ENCODE results near the gene APOBEC3C. TPM values are rescaled to one million over a fixed set of nuclear protein-coding genes. Genes with fewer than 3 reads are reported as not detected.
"Not testable (repeated sequence)": the region's sequence is repeated elsewhere in the genome, so short reads cannot be mapped to it uniquely, and the experiment has no call there.

APOBEC3C gene
- total RNA-seq, 2 donors from 2014 or later, result 2.6 to 6.7 TPM

GRCh38 chr22:39063904-39064303 is 49.8 kb downstream of the APOBEC3C start:
- ATAC-seq; H3K27me3 ChIP-seq; DNase-seq; H3K9me3 ChIP-seq; intact Hi-C loops (cut with DNase I); H3K36me3 ChIP-seq (replicated peaks in 1 of 2; ENCODE audit: insufficient read depth in 1 of 2, low read depth in 2 of 2); H3K4me1 ChIP-seq; H3K27ac ChIP-seq; H3K4me3 ChIP-seq: not testable (repeated sequence)
- WGBS, 2 donors, result 79 to 98% methylated on average over 8 of the region's 8 CpGs

- ATAC-seq; H3K4me1 ChIP-seq; intact Hi-C loops (cut with DNase I); H3K27ac ChIP-seq; H3K9me3 ChIP-seq; H3K36me3 ChIP-seq (replicated peaks in 1 of 2; ENCODE audit: insufficient read depth in 1 of 2, low read depth in 2 of 2); H3K4me3 ChIP-seq; DNase-seq; H3K27me3 ChIP-seq: not testable (repeated sequence)
- 82 to 86% methylated on average over 9 of the region's 9 CpGs for WGBS, 2 donors
Observed at GRCh38 chr22:39066442-39067276, 52.6 kb downstream of the APOBEC3C start.

GRCh38 chr22:39068033-39068785 is 54.2 kb downstream of the APOBEC3C start:
- WGBS, 2 donors, result 61 to 69% methylated on average over 12 to 13 of the region's 13 CpGs
- no peaks in the 10 kb centered on the region for H3K4me1 ChIP-seq
- no peaks in the 10 kb centered on the region for H3K27me3 ChIP-seq
- DNase-seq, result no peak
- H3K27ac ChIP-seq, result no peak overlapping the region
- intact Hi-C loops (cut with DNase I), result no loop called here
- no peaks in the 10 kb centered on the region for H3K9me3 ChIP-seq
- ATAC-seq, result no peak
- no peak for TF ChIP-seq POLR2A (IDR thresholded peaks at IDR 0.05)
- TF ChIP-seq CTCF (IDR thresholded peaks at IDR 0.05), result no peak
- H3K36me3 ChIP-seq (replicated peaks in 1 of 2; ENCODE audit: insufficient read depth in 1 of 2, low read depth in 2 of 2), result no peaks in the 10 kb centered on the region
- H3K4me3 ChIP-seq, result no peak overlapping the region

Other genes starting within 250 kb of the APOBEC3C start
- gene DNAL4, start 220.1 kb upstream of the APOBEC3C start, total RNA-seq, result 10 to 100 TPM; 11.4 to 13.8 TPM
- gene NPTXR, start 170.2 kb upstream of the APOBEC3C start, total RNA-seq, result 10 to 100 TPM in 1 of 2 donors, 1 to 10 TPM in 1; 6.0 to 10.5 TPM
- gene CBX6, start 142.0 kb upstream of the APOBEC3C start, total RNA-seq, result 10 to 100 TPM; 32.7 to 45.2 TPM
- not detected for gene APOBEC3A, start 56.6 kb upstream of the APOBEC3C start, total RNA-seq
- gene APOBEC3B, start 31.9 kb upstream of the APOBEC3C start, total RNA-seq, result 1 to 10 TPM in 1 of 2 donors, not detected in 1; 2.1 TPM
- gene APOBEC3D, start 6.9 kb downstream of the APOBEC3C start, total RNA-seq, result not detected
- gene APOBEC3F, start 26.6 kb downstream of the APOBEC3C start, total RNA-seq, result under 1 TPM; 0.52 to 0.99 TPM
- 1 to 10 TPM; 5.4 to 6.3 TPM for gene APOBEC3G, start 63.0 kb downstream of the APOBEC3C start, total RNA-seq
- gene APOBEC3H, start 83.0 kb downstream of the APOBEC3C start, total RNA-seq, result not detected
- gene CBX7, start 138.4 kb downstream of the APOBEC3C start, total RNA-seq, result 10 to 100 TPM; 38.1 to 41.2 TPM
- 10 to 100 TPM in 1 of 2 donors, 1 to 10 TPM in 1; 7.0 to 15.8 TPM for gene PDGFB, start 230.7 kb downstream of the APOBEC3C start, total RNA-seq

All from body of pancreas (tissue), 4 donors.